Stimulated activated CD8-positive, alpha-beta memory T cell treated with anti-CD3 and anti-CD28 coated beads, Interleukin-2, amount 100 ng/mL, for 1 hour (primary cell): ENCODE data around the gene GPATCH3.
A peak's percentile ranks its signal among the peaks of the same experiment; 100 is the strongest.
"Not testable (repeated sequence)": the region's sequence is repeated elsewhere in the genome, so short reads cannot be mapped to it uniquely, and the experiment has no call there.

Experiments
- DNase-seq, 2 donors: peaks; one replicate each; pipeline ENCODE4 v3.0.0-alpha.2; 2020; ENCODE audit warnings: low read depth in 2 of 2

GPATCH3 gene

GRCh38 chr1:26900001-26900814, at the start of gene GPATCH3:
Gene GPATCH3 (minus strand): TSS chr1:26900467. CDS start chr1:26900442, 25 bp downstream.
- peak; percentile 70 to 77 for DNase-seq

GRCh38 chr1:26949926-26950319, 49.7 kb upstream of the GPATCH3 start:
- no peak for DNase-seq

GRCh38 chr1:26949266-26949925, 49.1 kb upstream of the GPATCH3 start:
- DNase-seq = no peak

GRCh38 chr1:26948725-26949057, 48.4 kb upstream of the GPATCH3 start:
- not testable (repeated sequence) for DNase-seq

GRCh38 chr1:26946270-26946669, 46.0 kb upstream of the GPATCH3 start:
- no peak for DNase-seq

- DNase-seq = no peak
These were observed 45.5 kb upstream of the GPATCH3 start for GRCh38 chr1:26945728-26946127.

- DNase-seq = no peak
These were observed 44.9 kb upstream of the GPATCH3 start for GRCh38 chr1:26945138-26945537.

- no peak for DNase-seq
These were observed 42.4 kb upstream of the GPATCH3 start for GRCh38 chr1:26942656-26943055.

- DNase-seq = no peak
These were observed 41.0 kb upstream of the GPATCH3 start for GRCh38 chr1:26941311-26941710.

GRCh38 chr1:26938659-26939025, 38.4 kb upstream of the GPATCH3 start:
- no peak for DNase-seq

GRCh38 chr1:26938004-26938658, 37.9 kb upstream of the GPATCH3 start:
- DNase-seq = no peak

GRCh38 chr1:26936823-26937222, 36.6 kb upstream of the GPATCH3 start:
- DNase-seq = no peak

- DNase-seq = no peak
These were observed 32.3 kb upstream of the GPATCH3 start for GRCh38 chr1:26932531-26932930.

- DNase-seq = no peak
These were observed 23.4 kb upstream of the GPATCH3 start for GRCh38 chr1:26923711-26924110.

- no peak for DNase-seq
These were observed 22.6 kb upstream of the GPATCH3 start for GRCh38 chr1:26922901-26923300.

- DNase-seq = no peak
These were observed 22.1 kb upstream of the GPATCH3 start for GRCh38 chr1:26922431-26922729.

- peak; percentile 90 to 91 for DNase-seq
These were observed 21.5 kb upstream of the GPATCH3 start, which contains the start of gene NUDC for GRCh38 chr1:26921540-26922430. Gene NUDC (plus strand): TSS chr1:26921743. CDS start chr1:26921849, 106 bp downstream.

GRCh38 chr1:26921126-26921539, 20.9 kb upstream of the GPATCH3 start:
- DNase-seq = no peak

GRCh38 chr1:26915204-26915842, 15.1 kb upstream of the GPATCH3 start:
- no peak for DNase-seq

GRCh38 chr1:26913754-26914619, 13.7 kb upstream of the GPATCH3 start, which contains the start of gene NR0B2:
Gene NR0B2 (minus strand): TSS chr1:26913975. CDS start chr1:26913940, 35 bp downstream.
- no peak for DNase-seq
